CD4-positive, alpha-beta T cell treated with Interleukin-12 subunit alpha and Interleukin-12 subunit beta, for 1 hour (primary cell): ENCODE data around the gene SLAMF6.
"Not testable (repeated sequence)": the region's sequence is repeated elsewhere in the genome, so short reads cannot be mapped to it uniquely, and the experiment has no call there.

Experiments
- DNase-seq: peaks from one replicate; pipeline ENCODE4 v3.0.0-alpha.2; 2020

SLAMF6 gene

DNA sequence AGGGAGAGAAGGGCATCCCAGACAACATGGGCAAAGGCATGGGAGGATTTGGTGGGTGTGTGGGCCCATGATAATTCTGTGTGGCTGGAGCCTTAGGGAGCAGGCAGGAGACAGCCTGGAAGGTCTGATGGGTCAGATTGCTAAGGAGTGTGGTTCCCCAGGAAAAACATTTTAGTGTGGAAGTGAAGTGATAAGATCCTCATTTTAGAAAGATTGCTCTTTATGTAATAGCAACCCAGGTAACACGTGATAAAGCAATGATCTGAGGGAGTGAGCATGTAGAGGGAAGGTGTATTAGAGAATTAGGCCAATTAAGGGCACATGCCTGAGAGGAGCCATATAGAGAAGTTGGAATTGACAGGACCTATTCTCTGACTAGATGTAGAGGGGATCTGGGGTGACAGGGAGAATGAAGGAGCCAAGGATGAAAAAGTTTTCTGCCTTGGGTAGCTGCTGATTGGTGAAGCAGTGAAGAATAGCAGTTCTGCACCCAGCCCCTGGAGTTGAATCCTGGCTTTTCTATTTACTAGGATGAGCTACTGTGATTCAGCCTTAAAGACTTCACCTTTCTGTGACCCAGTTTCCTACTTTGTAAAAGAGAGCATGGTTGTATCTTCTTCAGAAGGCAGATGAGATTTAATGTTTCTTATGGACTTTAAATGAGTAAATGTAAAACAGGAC, 18.7 kb upstream of the SLAMF6 start:
- DNase-seq: no peak

DNA sequence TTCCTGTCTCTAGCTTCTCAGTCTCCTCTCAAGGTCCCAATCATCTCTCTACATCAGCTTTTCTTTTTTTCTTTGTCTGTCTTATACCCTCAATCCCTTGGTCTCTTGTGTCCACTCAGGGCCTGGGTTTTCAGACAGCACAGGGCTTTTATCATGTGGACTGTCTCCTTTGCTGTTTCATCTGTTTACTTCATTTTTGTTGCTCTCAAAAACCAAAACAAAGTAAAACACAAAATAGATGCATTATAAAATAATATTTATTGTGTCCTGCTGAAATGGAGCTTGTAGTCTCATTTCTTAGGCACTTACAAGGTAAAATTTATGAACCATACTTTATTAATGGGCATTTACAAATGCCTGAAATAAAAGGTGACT, 17.8 kb upstream of the SLAMF6 start:
- no peak for DNase-seq

DNA sequence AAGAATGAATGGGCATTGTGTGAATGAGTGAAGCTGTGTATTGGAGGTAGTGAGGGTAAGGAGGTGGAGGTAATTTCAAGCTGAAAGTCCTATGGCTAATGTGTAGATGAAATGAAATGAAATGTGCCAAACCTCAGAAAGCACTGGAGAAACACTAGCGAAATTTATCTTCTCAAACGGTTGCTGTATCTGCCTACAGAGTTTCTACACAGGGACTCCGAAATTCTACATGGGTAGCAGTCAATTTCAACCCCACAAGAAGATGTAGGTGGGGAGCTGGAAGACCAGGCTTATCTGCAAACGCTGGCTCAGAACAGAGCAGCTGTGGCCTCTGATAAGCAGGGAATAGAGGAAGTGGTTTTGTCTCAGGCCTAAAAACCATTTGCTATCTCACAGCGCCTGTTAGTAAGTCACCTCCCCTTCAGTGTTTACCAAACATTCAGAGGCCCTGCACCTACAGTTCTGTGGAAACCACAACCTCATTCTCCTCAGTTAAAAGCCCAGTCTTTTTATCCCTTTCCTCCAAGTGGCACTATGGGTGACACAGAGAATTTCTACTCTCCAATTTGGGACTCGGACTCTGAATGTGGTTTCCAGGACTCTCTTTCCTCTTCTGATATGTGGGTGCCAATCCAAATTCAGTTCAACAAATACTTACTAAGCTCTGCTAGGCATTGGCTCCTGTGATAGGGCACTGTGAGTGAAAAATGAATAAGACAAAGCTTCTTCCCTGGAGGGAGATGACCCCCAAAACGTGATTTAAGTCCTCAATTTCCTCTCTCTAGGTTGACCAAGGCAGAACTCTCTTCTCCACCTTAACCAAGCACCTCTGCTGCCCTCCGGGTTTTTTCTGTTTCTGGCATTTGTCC, 17.2 kb upstream of the SLAMF6 start:
- DNase-seq: peak; percentile 74

DNA sequence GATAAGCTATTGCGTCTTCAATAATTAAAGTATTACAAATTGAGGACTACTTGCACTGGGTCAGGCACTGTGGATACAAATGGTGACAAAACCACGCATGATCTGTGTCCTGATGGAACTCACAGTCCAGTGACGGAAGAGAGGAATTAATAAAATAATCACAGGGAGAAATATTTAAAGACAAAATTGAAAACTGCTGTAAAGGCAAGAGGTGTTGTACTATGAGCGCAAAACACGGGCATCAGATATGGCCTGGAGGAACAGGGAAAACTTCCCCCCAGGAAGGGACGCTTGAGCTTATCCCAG, 16.6 kb upstream of the SLAMF6 start:
- no peak for DNase-seq

DNA sequence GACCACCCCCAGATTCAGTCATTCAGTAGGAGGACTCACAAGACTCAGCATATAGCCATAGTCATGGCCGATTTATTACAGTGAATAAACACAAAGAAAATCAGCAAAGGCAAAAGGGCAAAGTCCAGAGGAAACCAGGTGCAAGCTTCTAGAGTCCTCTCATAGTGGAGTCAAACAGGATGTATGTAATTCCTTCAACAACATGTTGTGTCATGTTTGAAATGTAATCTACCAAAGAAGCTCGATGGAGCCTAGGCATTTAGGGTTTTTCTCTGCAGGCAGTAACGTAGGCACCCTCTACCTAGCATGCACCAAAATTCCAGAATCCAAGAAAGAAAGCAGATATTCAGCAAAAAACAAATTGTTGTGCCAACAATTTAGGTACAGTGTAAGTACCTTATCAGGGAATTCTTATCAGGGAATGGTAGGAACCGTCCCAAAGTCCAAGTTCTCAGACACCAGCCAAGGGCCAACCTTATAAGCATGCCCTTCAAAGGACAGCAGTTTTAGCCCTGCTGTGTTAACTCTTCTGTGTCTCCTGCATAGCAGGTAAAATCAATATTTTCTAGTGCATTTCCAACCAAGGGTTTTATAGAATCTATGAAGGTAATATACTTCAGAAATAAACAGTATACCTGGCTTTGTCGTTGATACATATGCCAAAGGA, 16.1 kb upstream of the SLAMF6 start:
- DNase-seq: no peak

DNA sequence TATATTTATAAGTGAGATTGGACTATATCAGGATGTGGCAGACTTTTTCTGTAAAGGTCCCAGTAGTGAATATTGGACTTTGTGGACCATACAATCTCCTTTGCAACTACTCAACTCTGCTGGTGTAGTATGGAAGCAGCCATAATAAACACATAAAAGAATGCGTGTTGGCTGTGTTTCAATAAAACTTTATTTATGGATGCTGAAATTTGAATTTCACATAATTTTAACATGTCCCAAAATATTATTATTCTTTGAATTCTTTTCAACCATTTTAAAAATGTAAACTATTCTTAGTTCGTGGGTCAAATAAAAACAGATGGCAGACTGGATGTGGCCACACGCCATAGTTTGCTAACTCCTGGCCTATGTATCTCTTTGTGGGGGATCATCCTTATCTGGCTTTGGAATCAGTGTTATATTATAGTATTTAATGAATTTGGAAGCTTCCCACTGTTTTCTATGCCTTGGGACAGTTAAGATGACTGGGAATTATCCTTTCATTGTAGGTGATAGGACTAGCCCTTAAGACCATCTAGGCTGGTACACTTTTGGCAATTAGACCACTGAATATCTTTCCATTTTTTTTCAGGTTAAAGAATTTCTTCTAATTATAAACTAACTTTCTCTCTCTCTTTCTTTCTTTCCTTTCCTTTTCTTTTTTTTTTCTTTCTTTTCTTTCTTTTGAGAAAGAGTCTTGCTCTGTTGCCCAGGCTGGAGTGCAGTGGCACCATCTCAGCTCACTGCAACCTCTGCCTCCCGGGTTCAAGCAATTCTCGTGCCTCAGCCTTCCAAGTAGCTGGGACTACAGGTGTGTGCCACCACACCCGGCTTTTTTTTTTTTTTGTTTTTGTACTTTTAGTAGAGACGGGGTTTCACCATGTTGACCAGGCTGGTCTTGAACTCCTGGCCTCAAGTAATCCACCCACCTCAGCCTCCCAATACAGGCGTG, 14.9 kb upstream of the SLAMF6 start:
- no peak for DNase-seq

DNA sequence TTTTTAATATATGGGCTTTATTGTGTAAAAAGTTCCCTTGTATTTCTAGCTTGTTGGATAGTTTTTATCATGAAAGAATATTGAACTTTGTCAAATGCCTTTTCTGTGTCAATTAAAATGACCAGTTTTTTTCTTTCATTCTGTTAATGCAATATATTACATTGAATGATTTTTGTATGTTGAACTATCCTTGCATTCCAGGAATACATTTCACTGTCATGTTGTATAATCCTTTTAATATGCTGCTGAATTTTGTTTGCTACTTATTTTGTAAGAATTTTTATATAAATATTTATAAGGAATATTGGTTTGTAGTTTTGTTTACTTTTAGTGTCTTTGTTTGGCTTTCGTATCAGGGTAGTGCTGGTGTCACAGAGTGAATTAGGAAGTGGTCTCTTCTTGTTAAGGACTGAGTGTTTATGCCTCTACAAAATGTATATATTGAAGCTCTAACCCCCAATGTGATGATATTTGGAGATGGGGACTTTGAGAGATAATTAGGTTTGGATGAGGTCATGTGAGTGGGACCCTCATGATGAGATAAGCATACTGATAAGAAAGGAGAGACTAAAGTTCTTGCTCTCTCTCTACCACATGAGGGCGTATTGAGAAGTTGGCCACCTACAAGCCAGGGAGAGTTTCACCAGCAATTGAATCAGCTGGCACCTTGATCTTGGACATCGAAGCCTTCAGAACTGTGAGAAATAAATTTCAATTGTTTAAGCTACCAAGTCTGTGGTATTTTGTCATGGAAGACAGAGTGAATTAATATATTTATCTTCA, 12.0 kb upstream of the SLAMF6 start:
- no peak for DNase-seq

DNA sequence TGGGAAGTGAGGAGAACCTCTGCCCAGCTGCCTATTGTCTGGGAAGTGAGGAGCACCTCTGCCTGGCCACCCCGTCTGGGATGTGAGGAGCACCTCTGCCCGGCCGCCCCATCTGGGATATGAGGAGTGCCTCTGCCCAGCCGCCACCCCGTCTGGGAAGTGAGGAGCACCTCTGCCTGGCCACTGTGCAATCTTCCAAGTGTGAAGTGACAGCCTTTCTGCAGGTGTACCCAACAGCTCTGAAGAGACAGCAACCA, 9.4 kb upstream of the SLAMF6 start:
- DNase-seq: not testable (repeated sequence)

DNA sequence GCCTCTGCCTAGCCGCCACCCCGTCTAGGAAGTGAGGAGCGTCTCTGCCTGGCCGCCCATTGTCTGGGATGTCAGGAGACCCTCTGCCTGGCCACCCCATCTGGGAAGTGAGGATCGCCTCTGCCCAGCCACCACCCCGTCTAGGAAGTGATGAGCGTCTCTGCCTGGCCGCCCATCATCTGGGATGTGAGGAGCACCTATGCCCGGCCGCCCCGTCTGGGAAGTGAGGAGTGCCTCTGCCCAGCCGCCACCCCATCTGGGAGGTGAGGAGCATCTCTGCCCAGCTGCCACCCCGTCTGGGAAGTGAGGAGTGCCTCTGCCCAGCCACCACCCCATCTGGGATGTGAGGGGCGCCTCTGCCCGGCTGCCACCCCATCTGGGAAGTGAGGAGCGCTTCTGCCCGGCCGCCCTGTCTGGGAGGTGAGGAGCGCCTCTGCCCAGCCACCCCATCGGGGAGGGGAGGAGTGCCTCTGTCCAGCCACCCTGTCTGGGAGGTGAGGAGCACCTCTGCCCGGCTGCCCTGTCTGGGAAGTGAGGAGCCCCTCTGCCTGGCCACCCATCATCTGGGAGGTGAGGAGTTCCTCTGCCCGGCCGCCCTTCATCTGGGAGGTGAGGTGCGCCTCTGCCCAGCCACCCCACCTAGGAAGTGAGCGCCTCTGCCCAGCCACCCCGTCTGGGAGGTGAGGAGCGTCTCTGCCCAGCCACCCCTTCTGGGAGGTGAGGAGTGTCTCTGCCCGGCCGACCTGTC, 8.9 kb upstream of the SLAMF6 start:
- DNase-seq: not testable (repeated sequence)

DNA sequence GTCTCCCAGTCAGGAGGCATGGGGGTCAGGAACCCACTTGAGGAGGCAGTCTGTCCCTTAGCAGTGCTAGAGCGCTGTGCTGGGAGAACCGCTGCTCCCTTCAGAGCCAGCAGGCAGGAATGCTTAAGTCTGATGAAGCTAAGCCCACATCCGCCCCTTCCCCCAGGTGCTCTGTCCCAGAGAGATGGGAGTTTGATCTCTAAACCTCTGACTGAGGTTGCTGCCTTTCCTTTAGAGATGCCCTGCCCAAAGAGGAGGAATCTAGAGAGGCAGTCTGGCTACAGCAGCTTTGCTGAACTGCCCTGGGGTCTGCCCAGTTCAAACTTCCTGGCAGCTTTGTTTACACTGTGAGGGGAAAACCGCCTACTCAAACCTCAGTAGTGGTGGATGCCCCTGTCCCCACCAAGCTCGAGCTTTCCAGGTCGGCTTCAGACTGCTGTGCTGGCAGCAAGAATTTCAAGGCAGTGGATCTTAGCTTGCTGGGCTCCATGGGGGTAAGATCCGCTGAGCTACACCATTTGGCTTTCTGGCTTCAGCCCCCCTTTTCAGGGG, 6.4 kb upstream of the SLAMF6 start:
- DNase-seq: not testable (repeated sequence)

DNA sequence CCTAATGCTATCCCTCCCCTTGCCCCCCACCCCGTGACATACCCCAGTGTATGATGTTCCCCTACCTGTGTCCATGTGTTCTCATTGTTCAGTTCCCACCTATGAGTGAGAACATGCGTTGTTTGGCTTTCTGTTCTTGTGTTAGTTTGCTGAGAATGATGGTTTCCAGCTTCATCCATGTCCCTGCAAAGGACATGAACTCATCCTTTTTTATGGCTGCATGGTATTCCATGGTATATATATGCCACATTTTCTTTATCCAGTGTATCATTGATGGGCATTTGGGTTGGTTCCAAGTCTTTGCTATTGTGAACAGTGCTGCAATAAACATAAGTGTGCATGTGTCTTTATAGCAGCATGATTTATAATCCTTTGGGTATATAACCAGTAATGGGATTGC, 734 bp upstream of the SLAMF6 start:
- not testable (repeated sequence) for DNase-seq

DNA sequence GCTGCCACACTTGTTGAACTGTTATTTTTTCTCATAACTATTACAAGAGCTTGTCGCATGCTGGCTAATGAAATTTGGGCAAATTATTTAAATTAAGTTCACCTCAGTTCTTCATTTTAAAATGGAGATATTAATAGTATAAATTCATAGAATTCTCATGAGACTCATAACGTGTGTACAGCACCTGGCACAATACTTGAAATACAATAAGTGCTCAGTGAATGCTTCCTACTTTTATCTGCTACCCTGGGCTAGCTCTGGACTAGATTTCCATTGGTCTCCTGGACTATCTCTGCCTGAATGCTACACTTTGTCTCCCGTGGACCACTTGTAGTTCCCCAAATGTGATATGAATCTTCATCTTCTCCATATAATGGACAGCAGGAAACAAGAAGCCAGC, 919 bp downstream of the SLAMF6 start:
- no peak for DNase-seq

DNA sequence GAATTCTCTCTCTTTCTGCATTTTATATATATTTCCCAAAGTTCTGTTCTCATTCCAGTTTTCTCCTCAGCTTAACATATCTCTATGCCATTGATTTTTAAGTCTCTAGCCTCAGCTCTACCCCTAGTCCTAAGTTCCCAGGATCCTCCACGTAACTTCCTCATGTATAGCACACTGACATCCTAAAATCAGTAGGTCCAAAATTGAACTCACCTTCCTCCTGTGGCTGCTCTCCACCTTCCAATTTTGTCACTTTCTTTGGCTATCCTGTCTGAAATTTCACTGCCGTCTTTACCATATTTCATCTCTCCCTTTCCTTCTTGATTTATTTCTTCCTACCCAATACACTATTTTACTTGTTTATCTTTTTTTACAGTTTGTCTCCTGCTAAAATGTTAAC, 1.5 kb downstream of the SLAMF6 start:
- DNase-seq: no peak

DNA sequence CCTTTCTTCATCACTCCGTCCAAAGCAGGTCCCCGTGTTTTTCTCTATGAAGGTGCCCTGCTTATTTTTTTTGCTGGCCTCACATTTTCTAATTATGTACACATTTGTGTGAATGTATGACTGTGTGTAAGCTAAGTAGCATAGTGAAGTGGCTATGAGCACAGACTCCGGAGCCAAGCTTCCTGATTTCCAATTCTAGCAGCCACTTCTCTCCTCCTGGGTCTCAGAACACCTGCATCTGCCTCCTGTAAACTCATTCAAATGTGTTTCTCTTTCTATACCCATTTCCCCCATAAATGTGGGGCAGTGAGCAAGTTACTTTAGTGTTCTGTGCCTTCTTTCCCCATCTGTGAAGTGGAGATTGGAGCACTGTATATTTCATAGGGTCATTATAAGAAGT, 2.1 kb downstream of the SLAMF6 start:
- DNase-seq: peak; percentile 7

DNA sequence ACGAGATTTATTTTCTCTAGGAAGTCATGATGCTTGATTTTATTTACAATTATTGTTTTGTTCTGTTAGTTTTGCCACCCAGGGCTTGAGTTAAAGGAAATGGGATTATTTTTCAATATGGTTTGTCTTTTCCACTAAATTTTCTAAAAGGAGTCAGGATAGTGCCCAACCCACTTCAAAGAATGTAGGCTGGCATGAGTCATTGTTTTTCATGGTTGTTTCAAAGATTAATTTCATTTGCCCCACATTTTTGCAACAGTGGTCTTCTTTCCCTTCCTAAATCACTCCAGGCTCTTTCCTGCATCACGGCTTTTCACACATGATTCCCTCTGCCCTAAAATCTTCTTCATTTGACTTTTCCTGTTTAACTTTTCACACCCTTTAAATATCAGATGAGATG, 2.5 kb downstream of the SLAMF6 start:
- peak; percentile 13 for DNase-seq

DNA sequence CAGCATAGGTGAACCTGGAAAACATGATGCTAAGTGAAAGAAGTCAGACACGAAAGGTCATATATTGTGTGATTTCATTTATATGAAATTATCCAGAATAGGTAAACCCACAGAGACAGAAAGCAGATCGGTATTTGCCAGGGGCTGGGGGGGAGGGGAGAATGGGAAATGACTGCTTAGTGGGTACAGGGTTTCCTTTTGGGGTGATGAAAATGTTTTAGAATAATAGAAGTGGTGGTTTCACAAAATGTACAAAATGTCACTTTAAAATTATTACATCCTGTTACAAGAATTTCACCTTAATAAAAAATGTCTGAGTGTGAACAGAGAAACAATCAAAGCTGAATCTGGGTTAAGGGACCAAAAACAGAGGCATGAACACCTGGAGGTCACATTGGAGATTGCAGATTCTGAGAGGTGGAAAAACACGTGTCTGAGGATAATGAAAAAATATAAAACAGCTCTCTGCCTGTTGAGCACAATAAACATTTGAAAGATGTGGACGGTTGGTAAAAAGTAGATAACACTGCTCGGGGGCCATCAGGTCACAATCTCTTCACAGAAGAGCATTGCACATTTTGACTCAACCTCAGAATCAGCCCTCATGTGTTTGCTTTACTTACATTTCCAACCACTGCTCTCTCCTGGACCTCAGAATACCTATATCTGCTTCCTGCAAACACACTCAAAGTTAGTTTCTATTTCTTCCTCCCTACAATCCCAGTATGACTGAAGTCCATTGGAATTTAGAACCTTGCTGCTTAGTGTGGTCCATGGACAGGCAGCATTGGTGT, 3.2 kb downstream of the SLAMF6 start:
- peak; percentile 54 for DNase-seq

DNA sequence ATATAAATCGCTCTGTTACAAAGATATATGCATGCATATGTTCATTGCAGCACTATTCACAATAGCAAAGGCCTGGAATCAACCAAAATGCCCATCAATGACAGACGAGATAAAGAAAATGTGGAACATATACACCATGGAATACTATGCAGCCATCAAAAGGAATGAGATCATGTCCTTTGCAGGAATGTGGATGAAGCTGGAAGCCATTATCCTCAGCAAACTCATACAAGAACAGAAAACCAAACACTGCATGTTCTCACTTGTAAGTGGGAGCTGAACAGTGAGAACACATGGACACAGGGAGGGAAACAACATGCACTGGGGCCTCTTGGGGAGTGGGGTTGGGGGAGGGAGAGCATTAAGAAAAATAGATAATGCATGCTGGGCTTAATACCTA, 5.5 kb downstream of the SLAMF6 start:
- not testable (repeated sequence) for DNase-seq

DNA sequence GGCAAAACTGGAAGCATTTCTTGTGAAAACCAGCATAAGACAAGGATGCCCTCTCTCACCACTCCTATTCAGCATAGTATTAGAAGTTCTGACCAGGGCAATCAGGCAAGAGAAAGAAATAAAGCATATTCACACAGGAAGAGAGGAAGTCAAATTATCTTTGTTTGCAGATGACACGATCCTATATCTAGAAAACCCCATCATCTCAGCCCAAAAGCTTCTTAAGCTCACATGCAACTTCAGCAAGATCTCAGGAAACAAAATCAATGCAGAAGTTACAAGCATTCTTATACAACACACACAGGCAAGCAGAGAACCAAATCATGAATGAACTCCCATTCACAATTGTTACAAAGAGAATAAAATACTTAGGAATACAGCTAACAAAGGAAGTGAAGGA, 7.1 kb downstream of the SLAMF6 start:
- not testable (repeated sequence) for DNase-seq

DNA sequence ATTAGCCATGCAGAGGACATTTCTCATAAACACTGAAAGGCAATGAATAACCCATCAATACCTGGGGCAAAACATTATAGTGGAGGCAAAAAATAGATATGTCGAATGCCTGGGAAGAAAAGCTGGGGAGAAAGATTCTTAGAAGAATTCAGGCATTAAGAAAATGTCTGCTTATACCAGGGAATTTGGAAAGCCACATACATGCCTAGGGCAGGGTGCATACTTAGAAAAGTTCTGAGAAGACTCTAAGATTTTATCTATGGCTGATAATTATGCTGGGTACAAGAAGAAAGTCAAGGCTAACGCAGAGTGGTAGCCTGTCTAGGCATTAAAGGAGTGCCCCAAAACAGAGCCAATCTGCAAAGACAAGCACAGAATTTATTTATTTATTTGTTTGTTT, 18.4 kb downstream of the SLAMF6 start:
- DNase-seq: no peak

DNA sequence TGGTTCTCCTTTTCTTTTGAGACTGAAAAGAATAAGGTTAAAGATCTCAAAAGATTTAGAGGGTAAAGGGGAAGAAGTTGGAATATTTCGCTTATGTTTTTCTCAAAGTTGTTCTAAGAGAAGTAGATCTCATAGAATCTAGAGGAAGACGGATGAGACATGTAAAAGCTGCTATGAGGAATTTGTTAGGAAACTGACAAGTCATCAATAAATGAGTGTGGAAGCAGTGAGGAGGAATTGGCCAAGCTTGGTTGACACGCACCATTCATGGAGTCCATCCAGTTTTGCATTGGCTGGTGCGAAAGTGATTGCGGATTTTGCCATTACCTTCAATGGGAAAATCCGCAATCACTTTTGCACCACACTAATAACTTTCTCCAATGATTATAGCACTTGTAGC, 20.0 kb downstream of the SLAMF6 start:
- no peak for DNase-seq
